A172 (cell line): Measurements from ENCODE around the gene STXBP4. TPM values are rescaled to one million over a fixed set of nuclear protein-coding genes. Genes with fewer than 3 reads are reported as not detected.

ENCODE experiments used
- total RNA-seq: library from RNA; depleted of rRNA; stranded (reverse); fragments of >200 nt; shearing (Covaris generic); gene quantifications from 2 replicates; pipeline ENCODE4 v1.2.3, GENCODE V29; 2014; rRNA removed

Gene STXBP4
- total RNA-seq, 1 experiment from 2014 or later, result 12.8 TPM

Other genes with a start within 250 kb of the STXBP4 start
- gene TOM1L1, start 67.9 kb upstream of the STXBP4 start, total RNA-seq, result 53.7 and 54.9 TPM in 2 replicates
- 90.2 and 92.6 TPM in 2 replicates for gene COX11, start 111 bp upstream of the STXBP4 start, total RNA-seq